Measurements from ENCODE around the gene PYDC2. TPM values are rescaled to one million over a fixed set of nuclear protein-coding genes. Genes with fewer than 3 reads are reported as not detected.
"Not testable (repeated sequence)": the region's sequence is repeated elsewhere in the genome, so short reads cannot be mapped to it uniquely, and the experiment has no call there.

Gene PYDC2
- polyA plus RNA-seq, 4 donors = not detected

- no peak for FAIRE-seq
- Histone ChIP-seq H3K36me3 (ENCODE audit: control insufficient read depth in 3 of 3, insufficient read depth in 2 of 3, low read depth in 1 of 3, low read length in 3 of 3) (no peaks in the 10 kb centered on the region), H3K4me3 (ENCODE audit: low read depth in 1 of 3, low read length in 3 of 3) (no peak overlapping the region), H3K27ac (ENCODE audit: low read depth in 1 of 3, low read length in 2 of 3) (no peak overlapping the region), H3K4me1 (ENCODE audit: control insufficient read depth in 3 of 3, insufficient read depth in 2 of 3, low read depth in 1 of 3, low read length in 2 of 3) (no peaks in the 10 kb centered on the region), H3K9me3 (ENCODE audit: control insufficient read depth in 2 of 2, insufficient read depth in 1 of 2, low read depth in 1 of 2, low read length in 1 of 2) (no peaks in the 10 kb centered on the region), H3K27me3 (ENCODE audit: control insufficient read depth in 3 of 3, insufficient read depth in 3 of 3, low read length in 3 of 3) (no peaks in the 10 kb centered on the region)
- WGBS, 3 donors = 14 to 41% (median 29%) methylated on average over 4 of the region's 4 CpGs
- DNase-seq = peak; percentile 18 to 77
These were observed 15.3 kb downstream of the PYDC2 start for GRCh38 chr3:191476066-191476772.

- not testable (repeated sequence) for H3K9me3 ChIP-seq (ENCODE audit: control insufficient read depth in 2 of 2, insufficient read depth in 1 of 2, low read depth in 1 of 2, low read length in 1 of 2); H3K4me1 ChIP-seq (ENCODE audit: control insufficient read depth in 3 of 3, insufficient read depth in 2 of 3, low read depth in 1 of 3, low read length in 2 of 3); H3K27me3 ChIP-seq (ENCODE audit: control insufficient read depth in 3 of 3, insufficient read depth in 3 of 3, low read length in 3 of 3); FAIRE-seq; H3K27ac ChIP-seq (ENCODE audit: low read depth in 1 of 3, low read length in 2 of 3); H3K36me3 ChIP-seq (ENCODE audit: control insufficient read depth in 3 of 3, insufficient read depth in 2 of 3, low read depth in 1 of 3, low read length in 3 of 3); H3K4me3 ChIP-seq (ENCODE audit: low read depth in 1 of 3, low read length in 3 of 3); DNase-seq
- WGBS, 3 donors = 82 to 88% (median 83%) methylated on average over 2 of the region's 2 CpGs
These were observed 23.0 kb downstream of the PYDC2 start for GRCh38 chr3:191483994-191484393.

- FAIRE-seq (no peak), DNase-seq (peak in 1 of 2 donors; percentile 26)
- WGBS, 3 donors = 81 to 94% (median 85%) methylated on average over 3 of the region's 3 CpGs
- H3K9me3 ChIP-seq (ENCODE audit: control insufficient read depth in 2 of 2, insufficient read depth in 1 of 2, low read depth in 1 of 2, low read length in 1 of 2) = peaks cover 0 to 4% of the 10 kb centered on the region in 2 donors
- no peaks in the 10 kb centered on the region for H3K36me3 ChIP-seq (ENCODE audit: control insufficient read depth in 3 of 3, insufficient read depth in 2 of 3, low read depth in 1 of 3, low read length in 3 of 3)
- no peak overlapping the region for H3K4me3 ChIP-seq (ENCODE audit: low read depth in 1 of 3, low read length in 3 of 3)
- no peak overlapping the region for H3K27ac ChIP-seq (ENCODE audit: low read depth in 1 of 3, low read length in 2 of 3)
- no peaks in the 10 kb centered on the region for H3K4me1 ChIP-seq (ENCODE audit: control insufficient read depth in 3 of 3, insufficient read depth in 2 of 3, low read depth in 1 of 3, low read length in 2 of 3)
- no peaks in the 10 kb centered on the region for H3K27me3 ChIP-seq (ENCODE audit: control insufficient read depth in 3 of 3, insufficient read depth in 3 of 3, low read length in 3 of 3)
These were observed 23.5 kb downstream of the PYDC2 start for GRCh38 chr3:191484461-191484860.

- no peak overlapping the region for H3K4me3 ChIP-seq (ENCODE audit: low read depth in 1 of 3, low read length in 3 of 3)
- no peaks in the 10 kb centered on the region for H3K9me3 ChIP-seq (ENCODE audit: control insufficient read depth in 2 of 2, insufficient read depth in 1 of 2, low read depth in 1 of 2, low read length in 1 of 2)
- H3K27me3 ChIP-seq (ENCODE audit: control insufficient read depth in 3 of 3, insufficient read depth in 3 of 3, low read length in 3 of 3) = no peaks in the 10 kb centered on the region
- H3K4me1 ChIP-seq (ENCODE audit: control insufficient read depth in 3 of 3, insufficient read depth in 2 of 3, low read depth in 1 of 3, low read length in 2 of 3) = no peaks in the 10 kb centered on the region
- DNase-seq = no peak
- 59 to 82% (median 70%) methylated on average over 1 of the region's 1 CpG for WGBS, 3 donors
- FAIRE-seq = no peak
- H3K27ac ChIP-seq (ENCODE audit: low read depth in 1 of 3, low read length in 2 of 3) = no peak overlapping the region
- H3K36me3 ChIP-seq (ENCODE audit: control insufficient read depth in 3 of 3, insufficient read depth in 2 of 3, low read depth in 1 of 3, low read length in 3 of 3) = no peaks in the 10 kb centered on the region
These were observed 31.6 kb downstream of the PYDC2 start for GRCh38 chr3:191492601-191493000.

- no peak overlapping the region for H3K4me3 ChIP-seq (ENCODE audit: low read depth in 1 of 3, low read length in 3 of 3)
- no peaks in the 10 kb centered on the region for H3K36me3 ChIP-seq (ENCODE audit: control insufficient read depth in 3 of 3, insufficient read depth in 2 of 3, low read depth in 1 of 3, low read length in 3 of 3)
- no peaks in the 10 kb centered on the region for H3K27me3 ChIP-seq (ENCODE audit: control insufficient read depth in 3 of 3, insufficient read depth in 3 of 3, low read length in 3 of 3)
- FAIRE-seq (no peak), DNase-seq (no peak)
- H3K27ac ChIP-seq (ENCODE audit: low read depth in 1 of 3, low read length in 2 of 3) = no peak overlapping the region
- no peaks in the 10 kb centered on the region for H3K4me1 ChIP-seq (ENCODE audit: control insufficient read depth in 3 of 3, insufficient read depth in 2 of 3, low read depth in 1 of 3, low read length in 2 of 3)
- H3K9me3 ChIP-seq (ENCODE audit: control insufficient read depth in 2 of 2, insufficient read depth in 1 of 2, low read depth in 1 of 2, low read length in 1 of 2) = no peaks in the 10 kb centered on the region
These were observed 32.4 kb downstream of the PYDC2 start for GRCh38 chr3:191493336-191493735.

- H3K4me1 ChIP-seq (ENCODE audit: control insufficient read depth in 3 of 3, insufficient read depth in 2 of 3, low read depth in 1 of 3, low read length in 2 of 3) = no peaks in the 10 kb centered on the region
- H3K36me3 ChIP-seq (ENCODE audit: control insufficient read depth in 3 of 3, insufficient read depth in 2 of 3, low read depth in 1 of 3, low read length in 3 of 3) = no peaks in the 10 kb centered on the region
- no peak overlapping the region for H3K27ac ChIP-seq (ENCODE audit: low read depth in 1 of 3, low read length in 2 of 3)
- FAIRE-seq (no peak), DNase-seq (peak; percentile 5 to 42)
- peak overlapping the region in 1 of 3 donors; percentile 13 for H3K4me3 ChIP-seq (ENCODE audit: low read depth in 1 of 3, low read length in 3 of 3)
- no peaks in the 10 kb centered on the region for H3K9me3 ChIP-seq (ENCODE audit: control insufficient read depth in 2 of 2, insufficient read depth in 1 of 2, low read depth in 1 of 2, low read length in 1 of 2)
- H3K27me3 ChIP-seq (ENCODE audit: control insufficient read depth in 3 of 3, insufficient read depth in 3 of 3, low read length in 3 of 3) = no peaks in the 10 kb centered on the region
- WGBS, 3 donors = 9 to 34% (median 23%) methylated on average over 20 of the region's 20 CpGs
These were observed 38.5 kb downstream of the PYDC2 start for GRCh38 chr3:191499307-191500080.

- H3K27ac ChIP-seq (ENCODE audit: low read depth in 1 of 3, low read length in 2 of 3) = no peak overlapping the region
- no peaks in the 10 kb centered on the region for H3K4me1 ChIP-seq (ENCODE audit: control insufficient read depth in 3 of 3, insufficient read depth in 2 of 3, low read depth in 1 of 3, low read length in 2 of 3)
- FAIRE-seq (no peak), DNase-seq (no peak)
- no peak overlapping the region for H3K4me3 ChIP-seq (ENCODE audit: low read depth in 1 of 3, low read length in 3 of 3)
- WGBS, 3 donors = 91 to 93% (median 93%) methylated on average over 5 of the region's 5 CpGs
- no peaks in the 10 kb centered on the region for H3K9me3 ChIP-seq (ENCODE audit: control insufficient read depth in 2 of 2, insufficient read depth in 1 of 2, low read depth in 1 of 2, low read length in 1 of 2)
- no peaks in the 10 kb centered on the region for H3K36me3 ChIP-seq (ENCODE audit: control insufficient read depth in 3 of 3, insufficient read depth in 2 of 3, low read depth in 1 of 3, low read length in 3 of 3)
- no peaks in the 10 kb centered on the region for H3K27me3 ChIP-seq (ENCODE audit: control insufficient read depth in 3 of 3, insufficient read depth in 3 of 3, low read length in 3 of 3)
These were observed 39.9 kb downstream of the PYDC2 start for GRCh38 chr3:191500892-191501291.

GRCh38 chr3:191502583-191502982, 41.6 kb downstream of the PYDC2 start:
- Histone ChIP-seq H3K27ac (ENCODE audit: low read depth in 1 of 3, low read length in 2 of 3) (no peak overlapping the region), H3K27me3 (ENCODE audit: control insufficient read depth in 3 of 3, insufficient read depth in 3 of 3, low read length in 3 of 3) (no peaks in the 10 kb centered on the region), H3K9me3 (ENCODE audit: control insufficient read depth in 2 of 2, insufficient read depth in 1 of 2, low read depth in 1 of 2, low read length in 1 of 2) (no peaks in the 10 kb centered on the region), H3K36me3 (ENCODE audit: control insufficient read depth in 3 of 3, insufficient read depth in 2 of 3, low read depth in 1 of 3, low read length in 3 of 3) (no peaks in the 10 kb centered on the region), H3K4me1 (ENCODE audit: control insufficient read depth in 3 of 3, insufficient read depth in 2 of 3, low read depth in 1 of 3, low read length in 2 of 3) (no peaks in the 10 kb centered on the region), H3K4me3 (ENCODE audit: low read depth in 1 of 3, low read length in 3 of 3) (no peak overlapping the region)
- DNase-seq (peak in 1 of 2 donors; percentile 12), FAIRE-seq (no peak)
- WGBS, 3 donors = 8 to 50% (median 30%) methylated on average over 3 of the region's 3 CpGs
